Epithelial cell of esophagus (primary cell): ENCODE data around the gene POLDIP2.
A peak's percentile ranks its signal among the peaks of the same experiment; 100 is the strongest.

Experiments
- DNase-seq: peaks from one replicate; pipeline ENCODE4 v3.0.0; 2010; ENCODE audit warnings: low read depth
- H3K4me3 ChIP-seq: 2 replicates; pipeline ENCODE4 v1.5.1; 2011; ENCODE audit warnings: mild to moderate bottlenecking, low read length, control low read depth
- TF ChIP-seq, protein P1 (sequence below): IDR thresholded peaks from 2 replicates; pipeline ENCODE4 v1.5.1; 2011; ENCODE audit warnings: low read depth, mild to moderate bottlenecking, low read length, control low read depth, inconsistent platforms; ENCODE audit not compliant: insufficient read depth; ENCODE audit errors: missing control alignments

The POLDIP2 gene

GRCh38 chr17:28347261-28347891 is 10.0 kb downstream of the POLDIP2 start:
- TF ChIP-seq, protein P1, sequence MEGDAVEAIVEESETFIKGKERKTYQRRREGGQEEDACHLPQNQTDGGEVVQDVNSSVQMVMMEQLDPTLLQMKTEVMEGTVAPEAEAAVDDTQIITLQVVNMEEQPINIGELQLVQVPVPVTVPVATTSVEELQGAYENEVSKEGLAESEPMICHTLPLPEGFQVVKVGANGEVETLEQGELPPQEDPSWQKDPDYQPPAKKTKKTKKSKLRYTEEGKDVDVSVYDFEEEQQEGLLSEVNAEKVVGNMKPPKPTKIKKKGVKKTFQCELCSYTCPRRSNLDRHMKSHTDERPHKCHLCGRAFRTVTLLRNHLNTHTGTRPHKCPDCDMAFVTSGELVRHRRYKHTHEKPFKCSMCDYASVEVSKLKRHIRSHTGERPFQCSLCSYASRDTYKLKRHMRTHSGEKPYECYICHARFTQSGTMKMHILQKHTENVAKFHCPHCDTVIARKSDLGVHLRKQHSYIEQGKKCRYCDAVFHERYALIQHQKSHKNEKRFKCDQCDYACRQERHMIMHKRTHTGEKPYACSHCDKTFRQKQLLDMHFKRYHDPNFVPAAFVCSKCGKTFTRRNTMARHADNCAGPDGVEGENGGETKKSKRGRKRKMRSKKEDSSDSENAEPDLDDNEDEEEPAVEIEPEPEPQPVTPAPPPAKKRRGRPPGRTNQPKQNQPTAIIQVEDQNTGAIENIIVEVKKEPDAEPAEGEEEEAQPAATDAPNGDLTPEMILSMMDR, result no peak
- DNase-seq, result peak; percentile 94
- H3K4me3 ChIP-seq, result no peak overlapping the region

GRCh38 chr17:28346746-28347246 is 10.5 kb downstream of the POLDIP2 start:
- no peak for DNase-seq
- TF ChIP-seq, protein P1, result peak; percentile 29
- H3K4me3 ChIP-seq, result no peak overlapping the region

DNA sequence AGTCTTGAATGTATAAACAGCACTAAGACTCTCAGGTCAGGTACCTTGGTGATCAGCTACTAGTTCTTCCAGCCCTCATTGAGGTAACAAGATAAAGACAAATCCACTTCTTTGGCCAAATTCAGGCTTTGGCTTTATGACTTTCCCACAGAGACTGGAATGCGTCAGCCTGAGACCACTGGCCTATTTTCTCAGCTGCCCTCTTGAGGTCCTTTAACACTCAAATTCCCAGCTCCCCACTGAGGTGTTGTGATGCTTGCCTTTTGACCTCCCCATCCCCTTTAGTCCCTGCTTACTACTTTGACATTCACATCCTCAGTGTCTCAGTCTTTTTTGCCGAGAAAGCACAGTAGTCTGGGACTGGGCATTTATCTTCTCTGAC is 11.1 kb downstream of the POLDIP2 start:
- TF ChIP-seq, protein P1, result no peak
- DNase-seq, result no peak
- no peak overlapping the region for H3K4me3 ChIP-seq

GRCh38 chr17:28345419-28346198 is 11.7 kb downstream of the POLDIP2 start:
- TF ChIP-seq, protein P1, result no peak
- DNase-seq, result no peak
- H3K4me3 ChIP-seq, result no peak overlapping the region

DNA sequence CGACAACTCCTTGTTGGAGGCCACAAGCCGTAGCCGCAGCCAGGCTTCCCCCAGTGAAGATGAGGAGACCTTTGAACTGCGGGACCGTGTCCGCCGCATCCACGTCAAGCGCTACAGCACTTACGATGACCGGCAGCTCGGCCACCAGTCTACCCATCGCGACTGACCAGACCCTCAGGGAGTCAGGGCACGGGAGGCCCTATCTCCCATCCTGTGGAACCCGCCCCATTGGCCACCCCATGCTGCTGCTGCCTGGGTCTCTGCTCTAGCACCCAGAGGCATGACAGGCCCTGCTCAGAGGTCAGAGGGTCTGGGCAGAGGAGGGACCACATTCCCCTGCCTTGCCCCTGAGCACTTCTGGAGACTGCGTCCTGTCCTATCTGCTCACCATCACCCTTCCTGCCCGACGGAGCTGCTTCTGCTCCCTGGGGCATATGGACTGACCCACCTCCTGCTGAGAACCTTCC is 12.9 kb downstream of the POLDIP2 start:
- TF ChIP-seq, protein P1, result no peak
- DNase-seq, result no peak
- no peak overlapping the region for H3K4me3 ChIP-seq

GRCh38 chr17:28344011-28344410 is 13.3 kb downstream of the POLDIP2 start:
- no peak overlapping the region for H3K4me3 ChIP-seq
- no peak for DNase-seq
- TF ChIP-seq, protein P1, result no peak
